Hindlimb muscle (tissue), 1 donor: Measurements from ENCODE around the gene SPG21. TPM values are rescaled to one million over a fixed set of nuclear protein-coding genes. Genes with fewer than 3 reads are reported as not detected.

ENCODE experiments used
- DNase-seq: peaks from one replicate; pipeline ENCODE4 v3.0.0-alpha.2; 2013
- polyA plus RNA-seq: library from polyadenylated mRNA; unstranded; fragments of 120-200 nt; gene quantifications from one replicate; pipeline ENCODE4 v1.2.1, GENCODE V29; 2013; ENCODE audit not compliant: insufficient read length

SPG21 gene
- polyA plus RNA-seq, 1 donor, result 75.3 TPM

DNA sequence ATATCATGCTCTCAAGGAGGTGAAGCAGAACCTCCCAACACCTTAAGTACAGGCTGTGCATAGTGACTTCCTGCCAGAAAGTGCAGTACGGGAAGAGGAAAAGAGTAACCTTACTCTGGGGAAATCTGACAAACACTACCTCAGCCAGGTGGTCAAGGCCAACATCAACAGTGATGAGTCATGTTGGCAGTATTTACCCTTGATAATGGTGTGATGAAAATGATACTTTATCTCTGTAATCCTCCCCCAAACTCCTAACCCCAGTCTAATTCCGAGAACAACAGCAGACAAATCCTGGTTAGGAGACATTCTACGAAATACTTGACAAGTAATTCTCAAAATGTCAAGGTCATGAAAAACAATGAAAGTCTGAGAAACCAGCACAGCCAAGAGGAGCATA, 51.5 kb downstream of the SPG21 start:
- no peak for DNase-seq

DNA sequence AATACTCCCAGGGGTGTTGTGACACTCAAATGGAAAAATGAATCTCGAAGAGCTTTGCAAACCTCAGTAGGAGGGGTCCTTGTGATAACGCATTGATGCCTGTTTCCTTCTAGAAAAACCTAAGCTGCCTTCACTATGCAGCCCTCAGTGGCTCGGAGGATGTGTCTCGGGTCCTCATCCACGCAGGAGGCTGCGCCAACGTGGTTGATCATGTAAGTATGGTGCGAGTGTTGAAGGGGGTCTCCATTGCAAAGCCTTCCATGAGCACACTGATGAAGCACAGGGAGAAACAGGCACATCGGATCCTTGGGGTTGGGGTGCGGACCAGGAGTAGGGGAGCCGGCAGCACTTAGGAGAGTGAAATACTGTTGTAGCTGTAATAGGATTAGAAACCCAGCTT, 55.7 kb downstream of the SPG21 start:
- no peak for DNase-seq

GRCh38 chr15:64931381-64931780, 58.3 kb downstream of the SPG21 start:
- no peak for DNase-seq

DNA sequence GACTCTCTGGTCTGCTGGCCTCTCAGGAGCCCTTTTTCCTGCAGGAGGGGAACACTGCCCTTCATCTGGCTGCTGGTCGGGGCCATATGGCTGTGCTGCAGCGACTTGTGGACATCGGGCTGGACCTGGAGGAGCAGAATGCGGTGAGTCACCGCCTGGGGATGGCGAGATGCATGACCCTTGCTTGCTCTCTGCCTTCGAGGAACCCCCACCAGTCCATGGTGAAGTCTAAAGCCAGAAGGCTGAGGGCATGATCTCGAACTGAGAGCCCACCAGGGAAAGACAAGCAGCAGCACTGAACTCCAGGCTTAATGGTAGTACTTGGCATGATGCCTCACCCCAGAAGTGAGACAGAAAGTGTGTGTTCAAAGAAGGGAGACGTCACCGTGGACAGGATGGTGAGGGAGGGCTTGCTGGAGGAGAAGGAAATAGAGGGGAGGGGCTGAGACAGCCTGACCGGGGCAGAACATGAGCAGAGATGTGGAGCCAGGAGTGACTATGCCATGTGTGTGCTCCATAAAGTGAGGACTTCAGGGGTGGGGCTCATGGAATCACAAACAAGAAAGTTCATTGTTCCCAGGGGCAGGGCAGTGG, 58.8 kb downstream of the SPG21 start:
- no peak for DNase-seq

GRCh38 chr15:64930019-64930652, 59.6 kb downstream of the SPG21 start:
- no peak for DNase-seq

GRCh38 chr15:64928626-64929220, 61.0 kb downstream of the SPG21 start:
- DNase-seq, result no peak

DNA sequence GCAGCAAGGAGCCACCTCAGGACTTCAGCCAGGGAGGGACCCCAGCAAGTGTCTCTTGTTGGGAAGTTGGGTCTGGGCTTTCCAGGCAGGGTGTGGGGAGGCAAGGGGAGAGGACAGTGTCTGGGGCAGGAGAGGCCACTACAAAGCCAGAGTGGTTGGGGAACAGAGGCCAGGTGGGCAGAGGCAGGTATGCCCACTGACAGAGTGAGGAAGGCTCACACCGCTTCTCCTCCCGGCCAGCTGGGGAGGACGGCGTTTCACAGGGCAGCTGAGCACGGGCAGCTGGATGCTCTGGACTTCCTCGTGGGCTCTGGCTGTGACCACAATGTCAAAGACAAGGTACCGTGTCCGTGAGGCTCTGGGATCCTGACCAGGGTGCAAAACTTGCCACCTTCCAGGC, 63.1 kb downstream of the SPG21 start:
- no peak for DNase-seq

DNA sequence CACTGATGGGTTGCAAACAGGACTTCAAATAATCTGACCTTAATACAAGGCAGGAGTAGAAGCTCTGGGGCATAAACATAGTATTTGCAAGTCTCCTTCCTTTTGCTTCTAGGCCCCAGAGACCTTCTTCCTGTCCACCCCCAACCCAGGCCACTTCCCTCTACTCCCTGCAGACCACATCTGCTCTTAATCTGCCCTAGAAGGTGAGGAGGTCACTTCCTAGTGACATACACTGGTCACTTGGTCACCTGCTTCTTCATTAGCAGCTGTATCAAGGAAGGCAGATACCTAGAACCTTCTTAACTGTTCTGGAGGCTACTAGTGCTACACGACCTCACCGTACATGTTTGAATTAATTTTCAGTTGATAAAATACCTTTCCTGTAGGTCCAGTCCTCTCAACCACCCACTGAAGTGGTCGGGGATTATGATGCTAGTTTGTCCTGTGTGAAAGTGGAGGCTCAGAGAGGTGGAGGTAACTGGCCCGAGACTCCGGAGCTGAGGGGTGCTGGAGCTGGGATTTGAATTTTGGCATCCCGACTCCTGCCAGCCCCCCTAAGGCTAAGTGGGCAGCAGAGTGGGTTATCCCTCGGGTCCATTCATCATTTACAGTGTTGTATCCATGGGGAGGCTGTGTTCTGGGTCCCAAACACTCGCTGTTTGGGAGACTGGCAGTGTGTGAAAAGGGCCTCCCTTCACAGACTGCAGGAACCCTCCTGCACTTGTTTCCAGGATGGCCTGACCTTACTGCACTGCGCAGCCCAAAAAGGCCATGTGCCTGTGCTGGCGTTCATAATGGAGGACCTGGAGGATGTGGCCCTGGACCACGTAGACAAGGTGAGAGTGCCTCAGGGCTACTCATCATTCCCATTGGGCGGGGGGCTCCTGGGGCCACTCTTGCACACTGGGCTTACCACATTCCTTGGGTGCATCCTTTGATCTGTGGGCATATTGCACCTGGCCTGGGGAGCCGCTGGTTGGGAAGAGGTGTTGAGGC, 64.1 kb downstream of the SPG21 start:
- DNase-seq, result no peak

DNA sequence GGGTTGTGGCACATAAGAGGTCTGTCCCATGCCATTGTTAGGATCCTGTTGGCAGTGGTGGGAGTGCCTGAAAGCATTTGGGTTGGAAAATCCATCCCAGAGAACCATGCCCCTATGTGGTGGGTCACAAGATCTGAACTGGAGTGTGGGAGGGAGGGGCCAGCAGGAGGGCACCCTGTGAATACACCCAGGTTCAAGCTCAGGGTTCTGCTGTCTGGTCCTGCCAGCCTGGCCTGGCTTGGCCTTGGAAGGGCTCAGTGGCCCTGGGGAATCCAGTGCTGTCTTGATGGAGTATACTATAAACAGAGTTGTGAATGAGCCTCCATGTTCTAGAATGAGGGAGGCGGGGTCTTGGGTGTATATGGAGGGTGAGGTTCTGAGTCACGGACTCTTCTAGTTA, 66.2 kb downstream of the SPG21 start:
- DNase-seq, result no peak

DNA sequence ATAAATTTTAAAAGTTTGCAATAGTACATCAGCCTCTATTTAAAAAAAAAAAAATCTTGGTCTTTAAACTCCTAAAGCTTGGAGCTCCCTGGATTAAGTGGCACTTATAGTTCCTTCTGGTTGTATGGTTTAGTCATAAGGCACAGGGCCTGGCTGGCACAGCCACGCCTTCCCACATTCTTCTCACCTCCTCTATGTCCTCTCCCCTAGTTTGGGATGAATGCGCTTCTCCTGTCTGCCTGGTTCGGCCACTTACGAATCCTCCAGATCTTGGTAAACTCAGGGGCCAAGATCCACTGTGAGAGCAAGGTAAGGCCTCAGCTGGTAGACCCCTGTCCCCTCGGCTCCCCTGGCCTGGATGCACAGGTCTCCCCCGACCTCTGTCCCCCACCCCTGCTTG, 68.0 kb downstream of the SPG21 start:
- no peak for DNase-seq

DNA sequence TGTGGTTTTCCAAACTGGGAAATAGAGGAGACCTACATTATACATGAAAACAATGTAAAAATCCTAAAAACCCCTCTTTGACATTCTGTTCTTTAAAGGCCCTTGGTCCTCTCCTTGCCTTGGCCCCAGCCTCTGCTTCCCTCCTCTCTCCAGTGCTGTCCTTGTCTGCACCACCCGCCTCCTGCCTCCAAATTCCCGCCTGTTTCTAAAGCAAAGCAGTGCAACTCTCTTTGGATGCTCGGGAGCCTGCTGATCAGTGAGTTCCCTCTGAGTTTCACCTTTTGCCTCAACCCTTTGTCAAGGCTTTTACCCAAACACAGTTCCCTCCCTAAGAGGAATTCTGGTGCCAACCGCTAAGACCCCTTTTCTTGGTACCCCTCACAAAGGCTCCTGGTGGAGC, 70.0 kb downstream of the SPG21 start:
- no peak for DNase-seq

DNA sequence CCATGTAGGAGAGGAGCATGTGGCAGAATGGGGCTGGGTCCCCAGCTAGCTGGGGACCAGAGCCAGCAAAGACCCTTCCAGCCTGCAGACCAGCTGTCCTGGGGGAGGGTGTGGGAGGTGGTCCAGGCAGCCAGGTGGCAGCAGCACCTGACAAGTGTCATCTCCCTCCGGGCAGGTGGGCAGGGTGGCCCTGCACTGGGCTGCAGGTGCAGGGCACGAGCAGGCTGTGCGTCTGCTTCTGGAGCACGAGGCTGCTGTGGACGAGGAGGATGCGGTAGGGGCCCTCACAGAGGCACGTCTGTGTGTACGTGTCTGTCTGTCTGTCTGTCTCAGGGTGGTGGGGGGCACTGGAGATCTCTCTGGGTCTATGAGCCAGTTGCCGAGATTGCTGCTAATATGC, 72.5 kb downstream of the SPG21 start:
- no peak for DNase-seq

GRCh38 chr15:64916365-64916764, 73.3 kb downstream of the SPG21 start:
- no peak for DNase-seq

- DNase-seq, result no peak
These were observed 74.0 kb downstream of the SPG21 start for GRCh38 chr15:64915518-64916227.

Other genes starting within 250 kb of the SPG21 start
- 4.4 TPM for gene RBPMS2, start 214.3 kb downstream of the SPG21 start, polyA plus RNA-seq
- 8.6 TPM for gene PIF1, start 164.3 kb downstream of the SPG21 start, polyA plus RNA-seq
- 16.7 TPM for gene PLEKHO2, start 148.0 kb downstream of the SPG21 start, polyA plus RNA-seq
- 6.1 TPM for gene ANKDD1A, start 78.0 kb downstream of the SPG21 start, polyA plus RNA-seq
- gene MTFMT, start 39.7 kb upstream of the SPG21 start, polyA plus RNA-seq, result 10.3 TPM
- gene SLC51B, start 55.5 kb upstream of the SPG21 start, polyA plus RNA-seq, result 2.4 TPM
- 14.1 TPM for gene RASL12, start 78.1 kb upstream of the SPG21 start, polyA plus RNA-seq
- 1.7 TPM for gene KBTBD13, start 86.8 kb upstream of the SPG21 start, polyA plus RNA-seq
- 6.4 TPM for gene UBAP1L, start 125.3 kb upstream of the SPG21 start, polyA plus RNA-seq
- gene PDCD7, start 143.9 kb upstream of the SPG21 start, polyA plus RNA-seq, result 25.7 TPM
- 43.9 TPM for gene CLPX, start 195.4 kb upstream of the SPG21 start, polyA plus RNA-seq
- 20.6 TPM for gene CILP, start 221.6 kb upstream of the SPG21 start, polyA plus RNA-seq